OCI-M2 (cell line): ENCODE results near the gene OAF.

ENCODE experiments used
- DNase-seq: peaks from one replicate; lab custom pipeline; 2025; ENCODE audit not compliant: unreplicated experiment; lab: John Stamatoyannopoulos, UW

The OAF gene

DNA sequence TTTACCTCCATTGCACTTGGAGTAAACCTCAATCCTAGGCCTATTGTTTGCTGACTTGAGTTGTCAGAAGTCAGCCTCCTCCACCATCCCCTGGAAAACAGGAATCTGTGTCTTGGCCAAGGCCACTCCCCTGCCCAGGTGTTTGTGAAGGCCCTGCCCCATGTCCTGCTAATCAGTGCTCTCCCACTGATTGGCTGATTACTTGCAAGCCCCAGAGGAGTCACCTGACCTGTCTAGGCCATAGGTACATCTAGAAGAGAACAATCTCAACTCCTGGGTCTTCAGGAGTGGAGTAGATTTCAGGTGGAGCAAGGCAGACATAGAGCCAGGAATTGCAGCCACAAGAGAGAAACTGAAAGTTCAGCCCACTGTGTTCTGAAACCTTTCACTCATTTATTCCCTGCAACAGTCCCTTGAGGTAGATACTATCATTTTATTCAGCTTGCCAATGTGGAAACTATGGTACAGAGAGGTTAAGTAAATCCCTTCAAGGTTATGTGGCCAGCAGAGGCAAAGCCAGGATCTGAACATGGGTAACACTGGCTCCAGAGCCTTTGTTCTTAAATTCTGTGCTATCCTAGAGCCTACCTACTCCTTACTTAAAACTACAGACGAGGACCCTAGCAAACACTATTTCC, 10.4 kb downstream of the OAF start:
- DNase-seq: no peak

DNA sequence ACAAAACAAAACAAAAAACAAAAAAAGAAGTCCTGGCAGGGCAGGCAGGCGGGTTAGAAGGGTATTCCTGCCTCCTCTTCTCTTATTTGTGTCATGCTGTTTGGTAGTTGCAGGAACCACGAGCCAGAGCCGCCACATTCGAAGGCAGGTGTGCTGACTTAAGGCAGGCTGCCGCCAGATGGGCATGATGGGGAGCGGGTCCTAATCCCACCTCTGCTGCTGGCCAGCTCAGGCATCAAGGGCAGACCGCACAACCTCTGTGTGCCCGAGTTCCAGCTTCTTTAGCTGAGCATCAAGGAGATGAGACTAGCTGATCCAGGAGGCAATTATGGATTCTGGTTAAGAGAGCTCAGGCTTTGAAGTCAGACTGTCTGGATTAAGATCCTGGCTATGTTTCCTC, 12.1 kb downstream of the OAF start:
- DNase-seq: no peak

- DNase-seq: no peak
These were observed 13.0 kb downstream of the OAF start for GRCh38 chr11:120223793-120224192.

- no peak for DNase-seq
These were observed 13.5 kb downstream of the OAF start for GRCh38 chr11:120224361-120224760.

GRCh38 chr11:120224972-120225909, 14.4 kb downstream of the OAF start:
- DNase-seq: no peak

- no peak for DNase-seq
These were observed 15.4 kb downstream of the OAF start for GRCh38 chr11:120226242-120226641.

GRCh38 chr11:120226714-120227113, 15.9 kb downstream of the OAF start:
- DNase-seq: no peak

GRCh38 chr11:120227228-120227852, 16.5 kb downstream of the OAF start:
- no peak for DNase-seq

DNA sequence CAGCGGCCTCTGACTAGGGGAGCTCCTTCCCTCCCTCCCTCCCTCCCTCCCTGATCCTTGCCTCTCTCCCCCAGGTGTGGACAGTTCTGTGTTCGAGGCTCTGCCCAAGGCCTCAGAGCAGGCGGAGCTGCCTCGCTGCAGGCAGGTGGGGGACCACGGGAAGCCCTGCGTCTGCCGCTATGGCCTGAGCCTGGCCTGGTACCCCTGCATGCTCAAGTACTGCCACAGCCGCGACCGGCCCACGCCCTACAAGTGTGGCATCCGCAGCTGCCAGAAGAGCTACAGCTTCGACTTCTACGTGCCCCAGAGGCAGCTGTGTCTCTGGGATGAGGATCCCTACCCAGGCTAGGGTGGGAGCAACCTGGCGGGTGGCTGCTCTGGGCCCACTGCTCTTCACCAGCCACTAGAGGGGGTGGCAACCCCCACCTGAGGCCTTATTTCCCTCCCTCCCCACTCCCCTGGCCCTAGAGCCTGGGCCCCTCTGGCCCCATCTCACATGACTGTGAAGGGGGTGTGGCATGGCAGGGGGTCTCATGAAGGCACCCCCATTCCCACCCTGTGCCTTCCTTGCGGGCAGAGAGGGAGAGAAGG, 18.1 kb downstream of the OAF start:
- DNase-seq: no peak

DNA sequence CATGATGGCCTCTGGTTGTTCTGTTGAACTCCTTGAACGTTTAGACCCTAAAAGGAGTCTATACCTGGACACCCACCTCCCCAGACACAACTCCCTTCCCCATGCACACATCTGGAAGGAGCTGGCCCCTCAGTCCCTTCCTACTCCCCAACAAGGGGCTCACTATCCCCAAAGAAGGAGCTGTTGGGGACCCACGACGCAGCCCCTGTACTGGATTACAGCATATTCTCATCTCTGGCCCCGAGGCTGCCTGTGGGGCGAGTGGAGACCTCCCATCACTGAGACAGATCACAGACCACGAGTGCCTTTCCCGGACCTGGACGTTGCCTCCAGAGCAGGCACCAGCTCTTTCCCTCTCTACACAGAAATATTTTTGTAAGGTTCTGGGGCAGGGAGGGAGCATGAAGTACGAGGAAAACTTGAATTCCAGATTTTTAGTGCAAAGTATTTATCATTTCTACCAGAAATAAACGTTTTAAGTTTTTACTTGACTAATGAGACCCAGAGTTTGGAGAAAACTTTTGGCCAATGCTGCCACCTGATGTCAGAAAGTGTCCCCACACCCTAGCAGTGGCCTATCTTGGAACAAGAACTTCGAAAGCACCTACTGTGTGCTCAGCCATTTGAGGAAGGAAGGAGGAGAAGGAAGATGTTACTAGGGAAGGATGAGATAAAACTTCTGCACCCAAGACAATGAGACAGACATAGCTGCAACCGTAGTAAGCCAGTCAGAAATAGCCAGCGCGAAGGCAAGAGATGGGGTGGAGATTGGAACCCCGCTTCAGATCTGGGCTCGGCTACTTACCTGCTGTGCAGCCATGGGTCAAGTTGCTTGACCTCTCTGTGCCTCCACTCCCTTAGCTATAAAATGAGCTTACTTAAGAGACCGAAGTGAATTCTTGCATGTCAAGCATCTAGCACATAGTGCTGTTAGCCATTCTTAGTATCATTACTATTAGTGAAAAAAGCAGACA, 18.9 kb downstream of the OAF start:
- DNase-seq: no peak

DNA sequence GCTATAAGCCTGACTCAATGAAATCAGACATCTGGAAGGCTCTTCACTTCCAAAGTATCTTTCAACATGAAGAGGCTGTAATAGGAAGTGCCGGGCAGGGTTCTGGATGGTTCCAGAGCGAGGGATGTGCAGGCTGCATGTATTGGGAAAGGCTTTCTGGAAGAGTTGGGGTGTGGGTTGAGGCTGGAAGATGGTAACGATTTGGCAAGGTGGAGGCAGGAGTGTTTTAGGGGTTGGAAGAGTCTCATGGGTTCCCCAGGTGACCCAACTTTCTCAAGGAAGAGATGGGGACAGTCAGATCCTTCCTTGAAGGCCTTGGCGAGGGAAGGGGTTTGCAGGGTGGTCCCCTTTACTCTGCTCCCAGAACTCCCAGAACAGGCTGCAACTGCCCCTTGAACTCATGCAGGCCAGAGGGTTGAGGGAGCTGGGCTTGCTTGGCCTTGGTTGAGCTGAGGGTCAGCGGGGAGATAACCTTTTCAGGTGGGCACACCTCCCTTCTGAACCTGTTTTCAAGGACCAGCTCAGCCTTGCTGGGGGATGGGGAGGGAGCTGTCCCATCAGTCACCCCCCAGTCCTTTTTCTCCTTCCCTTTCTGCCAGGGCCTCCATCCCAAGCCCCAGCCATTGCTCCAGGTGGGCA, 19.7 kb downstream of the OAF start:
- DNase-seq: no peak

DNA sequence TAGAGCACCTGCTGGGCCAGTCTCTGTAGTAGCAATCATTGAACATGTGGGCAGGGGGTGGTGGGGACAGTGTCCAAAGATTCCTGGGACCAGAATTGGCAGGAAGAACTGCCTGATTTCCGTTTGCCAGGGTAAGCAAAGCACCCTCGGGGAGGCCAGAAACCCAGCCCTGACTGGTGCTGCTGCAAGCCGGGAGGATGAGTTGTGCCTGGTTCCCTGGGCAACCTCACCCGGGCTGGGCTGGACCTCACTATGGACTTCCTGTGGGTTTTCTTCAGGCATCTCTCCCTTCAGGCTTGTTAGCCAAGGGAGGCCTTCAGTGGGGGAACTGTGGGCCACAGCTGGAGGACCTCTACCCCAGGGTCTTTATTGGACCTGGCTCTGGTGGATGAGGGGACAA, 21.1 kb downstream of the OAF start:
- DNase-seq: no peak

DNA sequence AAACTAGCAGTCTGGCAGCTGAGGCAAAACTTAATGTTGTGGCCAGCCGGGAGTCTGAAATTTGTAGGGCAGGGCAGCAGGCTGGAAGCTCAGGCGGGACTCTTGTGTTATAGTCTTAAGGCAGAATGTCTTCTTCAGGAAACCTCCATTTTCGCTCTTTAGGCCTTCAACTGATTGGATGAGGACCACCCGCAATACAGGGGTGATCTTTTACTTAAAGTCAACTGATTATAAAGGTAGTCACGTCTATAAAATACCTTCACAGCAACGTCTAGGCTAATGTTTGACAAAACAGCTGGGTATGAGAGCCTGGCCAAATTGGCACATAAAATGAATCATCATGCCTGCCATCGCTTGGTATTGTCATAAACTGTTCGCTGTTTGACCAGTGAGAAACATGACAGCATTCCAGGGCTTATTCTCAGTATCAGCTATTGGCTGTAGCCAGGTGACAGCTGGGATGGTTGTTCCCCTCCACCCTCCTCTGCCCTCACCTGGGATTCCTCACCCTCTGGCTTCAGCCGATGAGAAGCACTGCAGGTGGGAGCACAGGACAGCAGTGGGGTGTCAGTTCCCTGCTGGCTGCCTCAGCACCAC, 22.5 kb downstream of the OAF start:
- DNase-seq: no peak

GRCh38 chr11:120235024-120235628, 24.3 kb downstream of the OAF start:
- no peak for DNase-seq

GRCh38 chr11:120236169-120237107, 25.6 kb downstream of the OAF start:
- no peak for DNase-seq

DNA sequence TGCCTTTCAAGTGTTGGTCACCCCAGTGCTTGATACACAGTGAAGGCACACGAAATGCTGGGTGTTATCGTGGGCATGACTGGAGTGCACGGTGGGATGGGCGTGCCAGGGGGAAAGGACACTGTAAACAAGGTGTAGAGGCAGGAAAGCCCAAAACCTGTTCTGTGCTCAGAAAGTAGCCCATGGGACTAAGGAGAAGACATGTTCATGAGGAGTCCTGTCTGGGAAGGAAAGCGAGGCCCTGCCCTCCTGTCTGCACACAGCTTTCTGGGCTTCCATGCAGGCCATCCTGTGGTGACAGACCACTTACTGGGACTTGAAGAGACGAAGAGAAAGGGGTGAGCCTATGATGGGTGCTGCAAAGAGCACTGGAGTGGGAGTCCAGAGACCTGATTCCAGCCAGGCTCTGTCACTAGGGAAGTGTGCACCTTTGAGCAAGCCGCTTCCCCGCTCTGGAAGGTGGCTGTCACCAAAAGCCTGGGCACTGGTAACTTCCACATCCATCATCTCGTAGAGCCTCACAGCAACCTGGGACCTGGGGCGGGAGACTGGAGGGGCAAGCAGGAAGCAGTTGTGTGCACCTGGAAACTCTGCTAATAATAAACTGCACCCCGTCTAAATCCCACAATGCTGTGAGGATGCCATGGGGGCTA, 28.3 kb downstream of the OAF start:
- no peak for DNase-seq
